Measurements from ENCODE around the gene WSCD1.

WSCD1 gene

GRCh38 chr17:6160911-6161855 lies 91.0 kb downstream of the WSCD1 start:
- no peak for DNase-seq

GRCh38 chr17:6162216-6162615 lies 92.0 kb downstream of the WSCD1 start:
- no peak for DNase-seq

GRCh38 chr17:6162892-6163291 lies 92.7 kb downstream of the WSCD1 start:
- no peak for DNase-seq

GRCh38 chr17:6163612-6164333 lies 93.6 kb downstream of the WSCD1 start:
- peak; percentile 33 for DNase-seq

- DNase-seq = no peak
Observed at GRCh38 chr17:6164996-6165395, 94.8 kb downstream of the WSCD1 start.

- DNase-seq = no peak
Observed at GRCh38 chr17:6165806-6166205, 95.6 kb downstream of the WSCD1 start.

- no peak for DNase-seq
Observed at GRCh38 chr17:6166492-6167179, 96.5 kb downstream of the WSCD1 start.

- DNase-seq = no peak
Observed at GRCh38 chr17:6168296-6168695, 98.1 kb downstream of the WSCD1 start.

- DNase-seq = no peak
Observed at GRCh38 chr17:6170349-6170748, 100.2 kb downstream of the WSCD1 start.

GRCh38 chr17:6172642-6173330 lies 102.6 kb downstream of the WSCD1 start:
- no peak for DNase-seq

GRCh38 chr17:6173653-6174052 lies 103.5 kb downstream of the WSCD1 start:
- DNase-seq = no peak
